H1 (cell line): ENCODE measurements around the gene KIF2C. TPM values are rescaled to one million over a fixed set of nuclear protein-coding genes. Genes with fewer than 3 reads are reported as not detected.

Experiments used
- CTCF ChIA-PET: fragments of 300-600 bp; sonication (Branson Sonifier 250); formaldehyde crosslinking; loops from one replicate; lab custom pipeline; 2021; ENCODE audit not compliant: partially characterized antibody; lab: Charles Lee
- POLR2A ChIA-PET: fragments of 300-600 bp; sonication (Branson Sonifier 250); formaldehyde crosslinking; loops from one replicate; lab custom pipeline; 2021; ENCODE audit warnings: inconsistent platforms; ENCODE audit not compliant: partially characterized antibody; lab: Charles Lee
- DNase-seq, 2 experiments: peaks; one replicate each; pipeline versions ENCODE4 v3.0.0 to v3.0.0-alpha.2; 2010 to 2022; ENCODE audit warnings: low spot score in 2 of 2, low read depth in 1 of 2, mixed read lengths in 1 of 2
- FAIRE-seq: peaks from 2 replicates; lab custom pipeline; 2011; peaks lifted over from hg19 to GRCh38; lab: Jason Lieb, UNC
- H2AFZ ChIP-seq: 2 replicates; pipeline ENCODE4 v1.8.1; 2012; ENCODE audit warnings: low read length, inconsistent platforms
- H2AK5ac ChIP-seq: 2 replicates; pipeline ENCODE4 v1.6.1; 2013; ENCODE audit warnings: low read depth, low read length
- H2BK120ac ChIP-seq: replicated peaks from 2 replicates; pipeline ENCODE3; 2013; ENCODE audit warnings: low read depth, low read length, inconsistent platforms
- H2BK12ac ChIP-seq: 2 replicates; pipeline ENCODE4 v1.6.1; 2013; ENCODE audit warnings: low read depth, low read length
- H2BK15ac ChIP-seq: 2 replicates; pipeline ENCODE4 v1.6.1; 2013; ENCODE audit warnings: low read length
- H2BK20ac ChIP-seq: 2 replicates; pipeline ENCODE4 v1.6.1; 2013; ENCODE audit warnings: low read length
- H2BK5ac ChIP-seq: 2 replicates; pipeline ENCODE4 v1.6.1; 2013; ENCODE audit warnings: low read depth, low read length
- H3K14ac ChIP-seq: 2 replicates; pipeline ENCODE4 v1.6.1; 2013; ENCODE audit warnings: inconsistent platforms; ENCODE audit not compliant: insufficient read length
- H3K18ac ChIP-seq: 2 replicates; pipeline ENCODE4 v1.6.1; 2013; ENCODE audit warnings: low read length; ENCODE audit errors: extremely low read depth
- H3K23ac ChIP-seq: 2 replicates; pipeline ENCODE4 v1.6.1; 2013; ENCODE audit warnings: inconsistent platforms; ENCODE audit not compliant: insufficient read length
- H3K23me2 ChIP-seq: 2 replicates; pipeline ENCODE4 v1.6.1; 2013; ENCODE audit warnings: low read depth, low read length
- H3K27ac ChIP-seq: 2 replicates; pipeline ENCODE4 v1.6.1; 2011; ENCODE audit warnings: low read depth, low read length, inconsistent platforms
- H3K27me3 ChIP-seq, 4 experiments: replicated peaks in 1 of 4; 1 replicate in 1 of 4; 2 replicates in 3 of 4; pipeline versions ENCODE4 v1.6.1 to v1.8.1; 2011 to 2013; ENCODE audit warnings: low read length in 3 of 4, mild to moderate bottlenecking in 3 of 4, inconsistent platforms in 2 of 4, mixed read lengths in 2 of 4, moderate library complexity in 1 of 4; ENCODE audit not compliant: control insufficient read depth in 3 of 4, insufficient read depth in 3 of 4; ENCODE audit errors: extremely low read depth in 1 of 4
- H3K36me3 ChIP-seq, 4 experiments: 2 replicates each; pipeline versions ENCODE4 v1.6.1 to v1.8.1; 2011 to 2013; ENCODE audit warnings: mild to moderate bottlenecking in 4 of 4, low read length in 3 of 4, moderate library complexity in 2 of 4, control low read depth in 1 of 4, inconsistent platforms in 1 of 4; ENCODE audit not compliant: insufficient read depth in 4 of 4, control insufficient read depth in 2 of 4
- H3K4ac ChIP-seq: replicated peaks from 2 replicates; pipeline ENCODE3; 2013; ENCODE audit warnings: low read length, low read depth, mixed read lengths, inconsistent platforms; ENCODE audit not compliant: insufficient read length
- H3K4me1 ChIP-seq, 4 experiments: replicated peaks in 1 of 4; 1 replicate in 1 of 4; 2 replicates in 3 of 4; pipeline versions ENCODE4 v1.6.1 to v1.8.1; 2011 to 2013; ENCODE audit warnings: low read length in 3 of 4, inconsistent platforms in 2 of 4, mixed read lengths in 1 of 4; ENCODE audit not compliant: insufficient read depth in 4 of 4, control insufficient read depth in 3 of 4
- H3K4me2 ChIP-seq, 2 experiments: 2 replicates each; pipeline versions ENCODE4 v1.6.1 to v1.8.1; 2011 to 2013; ENCODE audit warnings: low read depth in 2 of 2, low read length in 2 of 2, control low read depth in 1 of 2, inconsistent platforms in 1 of 2, mild to moderate bottlenecking in 1 of 2; ENCODE audit not compliant: insufficient read depth in 1 of 2
- H3K4me3 ChIP-seq, 4 experiments: fragments of 200-600, 300-600 bp in 1 of 4; sonication (generic), shearing (Covaris generic), sonication (Bioruptor Twin) in 1 of 4; 2 replicates each; pipeline versions ENCODE4 v1.5.1 to v1.8.1; 2011 to 2016; ENCODE audit warnings: low read length in 4 of 4, low read depth in 3 of 4, control low read depth in 2 of 4, inconsistent platforms in 2 of 4, mild to moderate bottlenecking in 2 of 4, mixed read lengths in 1 of 4, moderate library complexity in 1 of 4; ENCODE audit not compliant: insufficient read depth in 2 of 4; ENCODE audit errors: extremely low read depth in 1 of 4
- H3K56ac ChIP-seq: replicated peaks from 2 replicates; pipeline ENCODE3; 2013; ENCODE audit warnings: low read depth, mild to moderate bottlenecking, mixed read lengths, low read length, inconsistent platforms; ENCODE audit not compliant: insufficient read length
- H3K79me1 ChIP-seq: 2 replicates; pipeline ENCODE4 v1.6.1; 2013; ENCODE audit warnings: low read depth, low read length, control low read depth
- H3K79me2 ChIP-seq, 2 experiments: 2 replicates each; pipeline versions ENCODE4 v1.6.1 to v1.8.1; 2012 to 2013; ENCODE audit warnings: low read length in 2 of 2, mild to moderate bottlenecking in 2 of 2, inconsistent platforms in 1 of 2; ENCODE audit not compliant: insufficient read depth in 2 of 2, control insufficient read depth in 1 of 2
- H3K9ac ChIP-seq, 4 experiments: replicated peaks in 1 of 4; 1 replicate in 1 of 4; 2 replicates in 3 of 4; pipeline versions ENCODE4 v1.6.1 to v1.8.1; 2011 to 2013; ENCODE audit warnings: low read depth in 3 of 4, low read length in 3 of 4, control low read depth in 2 of 4, mild to moderate bottlenecking in 2 of 4, moderate library complexity in 2 of 4, inconsistent platforms in 1 of 4; ENCODE audit errors: extremely low read depth in 1 of 4
- H3K9me3 ChIP-seq, 2 experiments: 2 replicates each; pipeline versions ENCODE4 v1.6.1 to v1.8.1; 2012 to 2013; ENCODE audit warnings: mild to moderate bottlenecking in 2 of 2, moderate library complexity in 2 of 2, control low read depth in 1 of 2, inconsistent platforms in 1 of 2, low read depth in 1 of 2, low read length in 1 of 2, mixed read lengths in 1 of 2; ENCODE audit not compliant: insufficient read depth in 2 of 2
- H4K20me1 ChIP-seq, 2 experiments: replicated peaks in 1 of 2; 2 replicates each; pipeline versions ENCODE3 to v1.8.1; 2011 to 2013; ENCODE audit warnings: inconsistent platforms in 2 of 2, low read length in 2 of 2, mild to moderate bottlenecking in 1 of 2; ENCODE audit not compliant: insufficient read depth in 2 of 2, control insufficient read depth in 1 of 2
- H4K5ac ChIP-seq: 2 replicates; pipeline ENCODE4 v1.6.1; 2013; ENCODE audit warnings: low read length, low read depth, mixed read lengths, inconsistent platforms; ENCODE audit not compliant: insufficient read length
- H4K8ac ChIP-seq: 2 replicates; pipeline ENCODE4 v1.8.0; 2013; ENCODE audit warnings: mild to moderate bottlenecking, moderate library complexity, low read length, inconsistent platforms; ENCODE audit not compliant: insufficient read depth; ENCODE audit errors: extremely low read depth
- H4K91ac ChIP-seq: replicated peaks from 2 replicates; pipeline ENCODE3; 2013; ENCODE audit warnings: low read length, mixed read lengths, inconsistent platforms; ENCODE audit not compliant: insufficient read length
- CTBP2 ChIP-seq: IDR thresholded peaks from 2 replicates; pipeline ENCODE4 v1.7.0; 2011; ENCODE audit warnings: borderline replicate concordance, mild to moderate bottlenecking, moderate library complexity, mixed read lengths, low read length; ENCODE audit not compliant: insufficient read depth, insufficient read length
- RAD21 ChIP-seq, 2 experiments: IDR thresholded peaks in 1 of 2; conservative IDR thresholded peaks in 1 of 2; 2 replicates each; pipeline ENCODE4 v1.6.1; 2011; ENCODE audit warnings: low read depth in 2 of 2, low read length in 2 of 2, improper control_type of control experiment in 1 of 2, inconsistent platforms in 1 of 2, mild to moderate bottlenecking in 1 of 2, moderate library complexity in 1 of 2
- SRF ChIP-seq: IDR thresholded peaks from 2 replicates; pipeline ENCODE4 v1.6.1; 2011; ENCODE audit warnings: mild to moderate bottlenecking, low read depth, low read length, moderate library complexity
- SUZ12 ChIP-seq: fragments of 200-600 bp; sonication (generic); IDR thresholded peaks from 2 replicates; pipeline ENCODE4 v1.6.1; 2012; ENCODE audit warnings: mild to moderate bottlenecking, inconsistent platforms, low read length, moderate library complexity, mixed read lengths
- TCF12 ChIP-seq: IDR thresholded peaks from 2 replicates; pipeline ENCODE4 v1.6.1; 2011; ENCODE audit warnings: low read depth, mild to moderate bottlenecking, low read length
- USF2 ChIP-seq: IDR thresholded peaks from 2 replicates; pipeline ENCODE4 v1.6.1; 2011; ENCODE audit warnings: low read length, improper control_type of control experiment
- ZNF274 ChIP-seq: IDR thresholded peaks from 2 replicates; pipeline ENCODE4 v1.7.0; 2012; ENCODE audit warnings: low read length, borderline replicate concordance; ENCODE audit errors: extremely low read depth
- WGBS, 2 experiments: shearing (Covaris generic) in 1 of 2; methylation state at CpG; one replicate each; pipeline versions ENCODE4 v1.1.6 to v1.1.7; 2013 to 2015; ENCODE audit warnings: low lambda C conversion rate in 2 of 2, mixed read lengths in 2 of 2, inconsistent platforms in 1 of 2, low coverage in 1 of 2, missing lambda C conversion rate in 1 of 2; ENCODE audit not compliant: insufficient replicate concordance in 2 of 2, insufficient coverage in 1 of 2, insufficient read length in 1 of 2; ENCODE audit errors: extremely low coverage in 1 of 2, missing lambda C conversion rate in 1 of 2; 5-methylcytosine and 5-hydroxymethylcytosine counted together
- polyA plus RNA-seq, 7 experiments: library from polyadenylated mRNA; depleted of rRNA in 3 of 7; stranded (reverse) in 5 of 7; unstranded in 2 of 7; fragments of >200 nt in 5 of 7; fragments of 200-250 nt in 2 of 7; gene quantifications; 1 replicate in 5 of 7; 2 replicates in 1 of 7; 4 replicates in 1 of 7; pipeline versions ENCODE4 v1.2.1 to v1.2.3, GENCODE V29; 2011 to 2013; ENCODE audit warnings: missing spikeins in 2 of 7, mixed read lengths in 2 of 7
- total RNA-seq: library from RNA; stranded (reverse); fragmentation: NEBNext Ultra II Directional; extraction: Animal tissue kit (Norgen Biotek cat#: 25700); gene quantifications from 2 replicates; pipeline ENCODE4 v1.2.1, GENCODE V29; 2021
- TF ChIP-seq, protein P1 (sequence below), 3 experiments: IDR thresholded peaks; 1 replicate in 2 of 3; 2 replicates in 1 of 3; pipeline versions ENCODE4 v1.5.1 to v1.6.1; 2011; ENCODE audit warnings: low read length in 3 of 3, mild to moderate bottlenecking in 3 of 3, inconsistent platforms in 2 of 3, low read depth in 1 of 3, moderate library complexity in 1 of 3; ENCODE audit not compliant: insufficient read depth in 1 of 3; ENCODE audit errors: control extremely low read depth in 1 of 3
- TF ChIP-seq, protein P2 (sequence below): IDR thresholded peaks from 2 replicates; pipeline ENCODE4 v1.6.1; 2011; ENCODE audit warnings: low read depth, mild to moderate bottlenecking, low read length; ENCODE audit not compliant: insufficient read depth

The KIF2C gene
- total and polyA plus RNA-seq, 2 of the 8 experiments (the other 6 are each of a cell fraction or from before 2014, with no cell fraction given) = 41.8 to 68.1 TPM

DNA sequence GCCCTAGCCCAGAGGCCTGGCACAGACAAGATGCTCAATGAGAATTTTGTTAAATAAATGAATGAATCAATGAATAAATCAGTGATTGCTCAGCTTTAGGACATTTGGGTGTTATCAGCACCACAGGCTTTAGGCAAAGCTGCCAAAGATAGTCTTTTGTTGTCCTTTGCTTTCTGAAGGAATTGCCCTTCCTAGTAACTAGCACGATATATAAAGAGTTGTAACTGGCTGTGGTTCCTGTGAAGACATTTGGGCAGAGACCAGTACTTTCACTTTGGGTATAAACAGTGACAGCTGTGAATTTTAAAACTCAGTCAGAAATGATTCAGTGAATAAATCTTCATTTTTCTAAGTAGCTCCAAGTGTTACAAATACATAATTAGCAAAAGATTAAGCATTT, 22.0 kb upstream of the KIF2C start:
- H3K4me3 ChIP-seq = no peak overlapping the region
- no peak overlapping the region for H2BK5ac ChIP-seq
- H3K79me1 ChIP-seq = no peaks in the 10 kb centered on the region
- H2BK12ac ChIP-seq = no peak overlapping the region
- no peak overlapping the region for H3K14ac ChIP-seq
- H3K23ac ChIP-seq = no peak overlapping the region
- H4K5ac ChIP-seq = no peak overlapping the region
- no peak overlapping the region for H3K18ac ChIP-seq
- H3K4ac ChIP-seq = no peak overlapping the region
- no peaks in the 10 kb centered on the region for H3K9me3 ChIP-seq
- 96% methylated on average over 1 of the region's 1 CpG; no CpG with 5 or more reads in 1 of the 2 experiments for WGBS, 2 experiments
- no peak overlapping the region for H3K56ac ChIP-seq
- H3K4me2 ChIP-seq = no peak overlapping the region
- DNase-seq (no peak), FAIRE-seq (no peak)
- no peak overlapping the region for H4K91ac ChIP-seq
- POLR2A ChIA-PET = interaction anchor here (0.6 to 22.5 kb wide), 10 partner anchors 9 to 102 kb away, joined by 3 to 428 read pairs (median 3); partner anchors contain the start of genes BEST4, RNU5D-1 and RPS8
- no peak overlapping the region for H4K8ac ChIP-seq
- no peak overlapping the region for H2AFZ ChIP-seq
- no peak overlapping the region for H2BK15ac ChIP-seq
- H3K27me3 ChIP-seq = no peaks in the 10 kb centered on the region
- no peak overlapping the region for H3K27ac ChIP-seq
- CTCF ChIA-PET = interaction anchor here (0.6 to 10.2 kb wide), 14 partner anchors 8 to 361 kb away, joined by 3 to 107 read pairs (median 4); partner anchors contain the start of gene RNU5D-1
- no peaks in the 10 kb centered on the region for H4K20me1 ChIP-seq
- H2BK120ac ChIP-seq = no peak overlapping the region
- no peak overlapping the region for H3K9ac ChIP-seq
- no peak overlapping the region for H2BK20ac ChIP-seq
- H3K79me2 ChIP-seq = no peaks in the 10 kb centered on the region
- H3K36me3 ChIP-seq = no peaks in the 10 kb centered on the region
- H3K4me1 ChIP-seq = no peaks in the 10 kb centered on the region
- no peak overlapping the region for H2AK5ac ChIP-seq
- H3K23me2 ChIP-seq = no peaks in the 10 kb centered on the region
- TF ChIP-seq, protein P1, sequence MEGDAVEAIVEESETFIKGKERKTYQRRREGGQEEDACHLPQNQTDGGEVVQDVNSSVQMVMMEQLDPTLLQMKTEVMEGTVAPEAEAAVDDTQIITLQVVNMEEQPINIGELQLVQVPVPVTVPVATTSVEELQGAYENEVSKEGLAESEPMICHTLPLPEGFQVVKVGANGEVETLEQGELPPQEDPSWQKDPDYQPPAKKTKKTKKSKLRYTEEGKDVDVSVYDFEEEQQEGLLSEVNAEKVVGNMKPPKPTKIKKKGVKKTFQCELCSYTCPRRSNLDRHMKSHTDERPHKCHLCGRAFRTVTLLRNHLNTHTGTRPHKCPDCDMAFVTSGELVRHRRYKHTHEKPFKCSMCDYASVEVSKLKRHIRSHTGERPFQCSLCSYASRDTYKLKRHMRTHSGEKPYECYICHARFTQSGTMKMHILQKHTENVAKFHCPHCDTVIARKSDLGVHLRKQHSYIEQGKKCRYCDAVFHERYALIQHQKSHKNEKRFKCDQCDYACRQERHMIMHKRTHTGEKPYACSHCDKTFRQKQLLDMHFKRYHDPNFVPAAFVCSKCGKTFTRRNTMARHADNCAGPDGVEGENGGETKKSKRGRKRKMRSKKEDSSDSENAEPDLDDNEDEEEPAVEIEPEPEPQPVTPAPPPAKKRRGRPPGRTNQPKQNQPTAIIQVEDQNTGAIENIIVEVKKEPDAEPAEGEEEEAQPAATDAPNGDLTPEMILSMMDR (IDR thresholded peaks at IDR 0.05; ENCODE audit: control extremely low read depth in 1 of 3, insufficient read depth in 1 of 3, low read depth in 1 of 3, low read length in 3 of 3) = no peak
- TF ChIP-seq SUZ12 (no peak), CTBP2 (no peak), TCF12 (no peak), USF2 (no peak), ZNF274 (no peak), RAD21 (IDR thresholded peaks at IDR 0.05 in 1 of 2, conservative IDR thresholded peaks at IDR 0.05 in 1 of 2; ENCODE audit: low read depth in 2 of 2, low read length in 2 of 2) (no peak), SRF (no peak)
- TF ChIP-seq, protein P2, sequence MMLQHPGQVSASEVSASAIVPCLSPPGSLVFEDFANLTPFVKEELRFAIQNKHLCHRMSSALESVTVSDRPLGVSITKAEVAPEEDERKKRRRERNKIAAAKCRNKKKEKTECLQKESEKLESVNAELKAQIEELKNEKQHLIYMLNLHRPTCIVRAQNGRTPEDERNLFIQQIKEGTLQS = no peak
